ENCODE measurements around the gene TYW5. TPM values are rescaled to one million over a fixed set of nuclear protein-coding genes. Genes with fewer than 3 reads are reported as not detected.
A peak's percentile ranks its signal among the peaks of the same experiment; 100 is the strongest.

The TYW5 gene, protein sequence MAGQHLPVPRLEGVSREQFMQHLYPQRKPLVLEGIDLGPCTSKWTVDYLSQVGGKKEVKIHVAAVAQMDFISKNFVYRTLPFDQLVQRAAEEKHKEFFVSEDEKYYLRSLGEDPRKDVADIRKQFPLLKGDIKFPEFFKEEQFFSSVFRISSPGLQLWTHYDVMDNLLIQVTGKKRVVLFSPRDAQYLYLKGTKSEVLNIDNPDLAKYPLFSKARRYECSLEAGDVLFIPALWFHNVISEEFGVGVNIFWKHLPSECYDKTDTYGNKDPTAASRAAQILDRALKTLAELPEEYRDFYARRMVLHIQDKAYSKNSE
- 6.0 and 7.3 TPM in 2 replicates for total RNA-seq (2014; rRNA removed; shearing (Covaris generic))

DNA sequence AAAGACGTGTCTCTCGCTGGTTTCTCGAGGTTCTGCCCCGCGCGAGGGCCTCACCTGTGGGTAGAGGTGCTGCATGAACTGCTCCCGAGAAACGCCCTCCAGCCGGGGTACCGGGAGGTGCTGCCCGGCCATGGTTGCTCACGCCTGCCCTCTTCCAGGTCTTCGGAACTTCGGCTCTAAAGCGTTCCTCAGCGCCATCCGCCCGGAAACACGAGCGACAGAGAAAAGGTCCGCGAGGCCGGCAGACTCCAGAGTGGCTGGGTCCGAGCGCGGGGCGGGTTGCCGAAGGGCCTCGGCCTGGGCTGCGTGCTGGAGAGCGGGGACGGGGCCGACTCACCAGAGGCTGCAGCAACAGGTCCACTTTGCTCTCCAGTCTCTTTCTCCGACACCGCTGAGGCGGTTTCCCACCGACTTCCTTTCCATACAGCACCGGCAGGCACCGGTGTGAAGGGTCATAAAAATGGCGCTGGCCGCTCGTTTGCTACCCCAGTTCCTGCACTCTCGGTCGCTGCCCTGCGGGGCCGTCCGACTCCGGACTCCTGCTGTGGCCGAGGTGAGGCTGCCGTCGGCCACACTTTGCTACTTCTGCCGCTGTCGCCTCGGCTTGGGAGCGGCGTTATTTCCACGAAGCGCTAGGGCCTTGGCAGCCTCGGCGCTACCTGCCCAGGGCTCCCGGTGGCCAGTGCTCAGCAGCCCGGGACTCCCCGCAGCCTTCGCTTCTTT, at the start of gene TYW5, which contains the start of gene MAIP1:
Gene TYW5, minus strand, starts transcription at position 153 of the 723 bp plus-strand sequence. Its CDS starts 21 bp downstream, at position 132.
Gene MAIP1, plus strand, starts transcription at position 244 of the 723 bp plus-strand sequence. Its CDS starts 217 bp downstream, at position 461.
- peak; percentile 84 for DNase-seq (ENCODE audit: low read depth)

DNA sequence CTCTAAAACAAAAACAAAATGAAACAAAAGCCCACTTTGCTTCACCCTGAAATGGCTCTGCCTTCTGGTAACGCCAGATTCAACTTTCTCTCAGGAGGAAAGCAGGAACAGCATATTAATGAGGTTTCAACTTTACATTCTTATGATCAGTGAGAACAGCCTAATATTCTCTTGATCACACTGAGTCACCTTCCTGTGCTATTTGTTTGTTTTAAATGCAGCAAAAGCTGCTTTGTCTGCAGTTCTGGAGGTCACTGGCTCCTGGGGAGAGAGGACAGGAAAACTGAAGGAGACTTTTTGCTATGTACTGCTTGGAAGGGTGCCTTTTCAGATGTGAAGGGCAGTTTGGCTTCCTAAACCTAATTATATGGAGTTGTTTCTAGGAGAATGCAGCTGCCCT, 48.2 kb upstream of the TYW5 start:
- DNase-seq (ENCODE audit: low read depth), result no peak

DNA sequence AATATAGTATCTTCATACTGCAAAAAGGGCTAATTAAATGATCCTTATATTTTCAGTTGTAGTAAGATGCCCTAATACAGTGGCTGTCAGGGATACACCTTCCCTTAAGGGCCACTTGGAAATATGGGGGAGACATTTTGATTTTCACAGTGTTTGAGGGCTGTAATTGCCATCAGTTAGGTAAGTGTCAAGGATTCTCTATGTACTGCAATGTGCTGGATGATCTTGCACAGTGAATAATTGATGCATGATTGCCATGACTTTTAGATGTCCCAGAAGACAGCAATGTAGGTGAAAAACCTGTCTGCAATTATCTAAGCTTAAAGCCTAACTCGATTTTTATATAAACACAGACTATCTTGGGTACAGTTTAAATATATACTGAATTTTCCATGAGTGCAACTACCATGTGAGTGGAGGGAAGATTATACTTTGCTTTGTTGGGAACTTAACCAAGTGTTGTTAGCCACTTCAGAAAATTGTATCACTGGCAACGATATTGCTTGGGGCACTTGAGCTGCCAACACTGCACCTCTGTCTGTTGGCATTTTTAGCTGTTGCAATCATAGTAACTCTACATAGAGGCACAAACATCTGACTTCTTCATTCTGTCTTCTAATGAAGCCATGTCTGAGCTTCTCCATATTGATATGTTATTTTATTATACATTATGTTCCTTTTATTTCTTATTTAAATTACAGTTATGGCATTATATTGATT, 45.3 kb upstream of the TYW5 start:
- DNase-seq (ENCODE audit: low read depth), result no peak

DNA sequence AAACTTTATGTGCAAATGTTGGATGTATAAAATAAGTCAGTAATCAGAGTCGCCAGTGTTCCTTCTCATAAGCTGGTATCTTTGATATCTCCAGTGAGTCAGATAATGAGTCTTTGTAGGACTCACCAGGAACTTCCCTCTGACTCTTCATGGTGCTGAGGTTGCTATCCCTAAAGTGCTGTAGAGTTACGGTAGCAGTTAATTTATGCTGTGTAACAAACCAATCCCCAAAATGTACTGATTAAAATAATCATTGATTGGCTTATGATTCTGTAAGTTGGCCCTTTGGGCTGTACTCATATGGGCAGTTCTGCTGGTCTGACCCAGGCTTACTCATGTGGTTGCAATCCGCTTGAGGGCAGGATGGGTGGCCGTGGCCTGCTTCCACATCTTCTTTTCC, 43.9 kb upstream of the TYW5 start:
- no peak for DNase-seq (ENCODE audit: low read depth)

DNA sequence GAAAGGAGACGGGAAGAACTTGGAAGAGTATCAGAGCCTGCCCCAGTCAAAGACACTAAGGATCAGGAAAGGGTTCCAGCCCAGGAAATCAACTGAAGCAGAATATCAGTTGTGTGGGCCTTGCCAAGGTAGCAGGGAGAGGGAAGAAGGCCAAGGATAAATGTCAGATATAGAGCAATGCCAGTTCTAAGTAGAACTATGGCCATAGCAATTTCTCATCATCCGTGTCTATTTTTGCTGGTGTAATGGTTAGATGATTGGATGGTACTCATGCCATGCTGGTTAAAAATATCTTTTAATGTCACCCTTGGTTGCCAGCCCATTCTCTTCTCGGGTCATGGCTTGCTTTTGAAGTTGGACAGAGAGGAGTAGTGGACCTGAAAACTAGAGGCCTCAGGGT, 42.0 kb upstream of the TYW5 start:
- DNase-seq (ENCODE audit: low read depth), result no peak

DNA sequence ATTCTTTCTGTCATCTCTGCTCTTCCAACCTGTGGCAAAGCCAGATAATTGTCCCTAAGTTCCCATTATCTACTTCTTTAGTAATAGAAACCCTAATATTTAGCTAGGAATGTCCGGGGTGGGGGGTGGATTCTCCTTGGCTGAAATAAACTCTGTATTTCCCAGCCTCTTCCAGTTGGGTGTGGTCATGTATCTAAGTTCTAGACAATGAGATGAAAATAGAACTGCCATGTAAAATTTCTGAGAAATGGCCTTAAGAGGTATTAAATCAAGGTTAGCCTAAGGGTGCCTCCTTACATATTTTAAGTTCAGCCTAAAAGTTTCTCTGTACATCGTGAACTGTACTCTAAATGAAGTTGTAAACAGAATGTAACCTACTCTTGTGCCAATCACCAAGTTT, 39.6 kb upstream of the TYW5 start:
- DNase-seq (ENCODE audit: low read depth), result no peak

DNA sequence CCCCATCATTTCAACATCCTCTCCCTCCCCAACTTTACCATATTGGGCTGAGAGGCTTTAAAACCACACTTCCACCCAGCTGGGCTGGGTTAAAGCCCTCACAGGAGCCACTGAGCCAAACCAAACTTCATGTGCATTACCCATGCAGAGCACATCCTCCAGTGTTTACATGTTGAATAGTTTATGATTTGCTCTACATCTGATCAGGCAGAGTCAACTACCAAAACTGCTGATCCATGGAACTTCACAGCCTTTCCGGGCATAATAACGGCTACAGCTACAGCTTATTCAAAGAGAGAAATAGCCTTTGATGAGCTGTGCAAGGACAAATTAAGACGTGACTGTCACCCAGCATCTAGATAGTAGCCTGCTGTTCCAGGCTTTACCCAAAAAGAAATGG, 39.1 kb upstream of the TYW5 start:
- DNase-seq (ENCODE audit: low read depth), result no peak

DNA sequence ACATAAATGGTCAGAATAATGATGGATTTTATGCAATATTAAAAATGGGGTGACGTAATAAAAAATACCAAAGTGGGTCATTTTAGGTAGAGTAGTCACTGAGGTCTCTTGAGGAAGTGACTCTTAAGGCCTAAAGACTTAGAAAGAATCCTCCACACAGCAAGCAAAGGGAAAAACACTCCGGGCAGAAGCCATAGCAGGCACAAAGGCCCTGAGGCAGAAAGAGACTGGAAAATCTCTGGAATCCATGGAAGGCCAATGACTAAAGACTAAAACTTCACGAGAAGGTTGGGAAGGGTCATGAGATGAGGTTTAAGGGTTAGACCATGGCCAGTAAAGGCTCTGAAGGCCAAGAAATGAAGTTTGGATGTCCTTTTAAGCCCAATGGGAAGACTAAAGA, 37.0 kb upstream of the TYW5 start:
- no peak for DNase-seq (ENCODE audit: low read depth)

DNA sequence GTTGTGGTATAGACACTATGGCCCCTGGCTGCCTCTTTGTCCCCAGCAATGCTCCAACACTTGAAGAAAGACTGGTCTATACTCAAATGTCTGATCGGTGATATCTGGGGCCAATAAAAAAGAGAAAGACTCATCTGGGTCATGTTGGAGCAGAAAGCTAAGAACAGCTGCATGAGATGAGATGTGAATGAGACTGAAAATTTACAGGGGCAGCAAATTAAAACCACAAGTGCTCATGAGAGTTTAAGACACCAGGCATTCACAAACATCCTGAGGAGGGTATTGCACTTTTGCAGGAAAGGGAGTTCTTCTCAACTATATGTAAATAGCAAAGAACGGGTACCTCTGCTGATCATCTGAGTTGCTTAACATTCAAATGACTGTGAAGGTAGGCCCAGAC, 36.4 kb upstream of the TYW5 start:
- no peak for DNase-seq (ENCODE audit: low read depth)

DNA sequence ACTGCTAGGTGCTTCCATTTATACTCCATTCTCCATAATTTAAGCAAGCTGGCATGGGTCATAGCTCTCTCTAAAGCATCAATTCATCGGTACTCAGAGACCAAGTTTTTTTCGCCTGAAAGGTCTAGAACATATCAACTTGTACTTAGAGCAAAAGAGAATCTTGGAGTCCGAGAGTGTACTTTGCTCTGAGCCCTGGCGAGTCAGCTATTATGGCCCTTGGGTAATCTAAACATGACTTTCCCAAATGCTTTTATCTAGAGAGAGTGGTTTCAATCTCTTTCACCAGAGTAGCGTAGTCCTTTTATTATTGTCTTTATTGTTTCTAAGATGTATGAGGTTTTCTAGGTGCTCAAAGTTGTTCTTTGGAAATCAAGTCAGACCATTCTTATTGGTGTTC, 34.5 kb upstream of the TYW5 start:
- no peak for DNase-seq (ENCODE audit: low read depth)

DNA sequence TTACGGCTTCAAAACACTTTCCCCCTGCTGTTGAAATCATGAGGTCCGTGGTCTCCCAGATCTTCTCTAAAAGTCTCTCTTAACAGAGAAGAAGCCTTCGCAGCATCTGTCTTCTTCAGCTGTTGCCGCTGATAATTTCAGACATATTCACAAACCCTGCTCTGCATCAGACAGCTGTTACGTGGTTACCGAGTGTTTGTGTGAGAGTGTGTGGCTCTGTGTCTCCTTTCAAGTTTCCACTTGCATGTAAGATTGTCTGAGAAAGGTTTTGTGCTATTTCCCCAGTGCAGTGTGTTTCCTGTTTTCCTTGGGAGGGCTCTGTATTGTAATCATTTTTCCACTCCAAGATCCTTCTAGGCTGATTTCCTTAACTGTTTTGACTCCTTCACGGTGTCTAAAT, 32.9 kb upstream of the TYW5 start:
- no peak for DNase-seq (ENCODE audit: low read depth)

DNA sequence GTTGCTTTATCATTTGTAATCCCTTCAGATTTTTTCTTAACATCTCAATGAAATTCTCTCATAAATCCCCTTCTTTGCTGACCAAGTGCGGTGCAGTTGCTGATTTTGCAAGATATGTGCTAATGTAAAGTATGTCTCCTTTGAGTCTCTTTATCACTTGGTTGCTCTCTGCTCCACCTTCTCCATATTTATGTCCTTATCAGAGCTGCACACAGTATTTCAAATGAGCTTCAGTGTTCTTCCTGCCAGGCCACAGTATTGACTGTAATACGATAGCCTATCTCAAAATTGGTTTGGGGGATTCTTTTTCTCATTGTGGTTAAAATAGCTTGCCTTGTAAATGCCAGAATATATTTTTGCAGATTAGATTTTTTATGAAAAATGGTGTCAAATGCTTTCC, 32.3 kb upstream of the TYW5 start:
- DNase-seq (ENCODE audit: low read depth), result no peak

DNA sequence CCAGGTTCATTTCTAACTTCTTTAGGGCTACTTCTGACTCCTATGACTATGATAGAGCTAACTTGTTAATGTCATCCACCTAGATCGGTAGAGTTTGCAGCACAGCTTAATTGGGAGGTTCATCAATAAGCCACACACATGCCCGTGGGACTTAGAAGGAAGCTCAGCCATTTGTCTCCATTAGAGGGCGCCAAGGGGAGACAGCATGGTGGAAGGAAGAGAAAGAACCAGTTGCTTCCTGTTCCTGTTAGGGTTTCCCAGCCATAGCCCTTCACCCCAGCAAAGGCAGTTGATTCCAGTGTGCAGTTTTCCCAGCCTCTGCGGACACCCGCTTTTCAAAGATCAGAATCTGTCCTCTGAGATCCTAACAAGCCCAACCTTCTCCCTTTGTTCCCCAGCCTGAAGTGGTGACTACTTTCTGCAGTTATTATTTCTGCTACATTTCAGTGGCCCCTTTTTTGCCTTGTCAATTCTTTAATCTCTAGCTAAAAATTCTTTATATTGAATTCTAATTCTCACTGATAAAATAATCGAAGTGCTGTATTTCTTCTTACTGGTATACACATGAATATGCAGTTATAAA, 30.4 kb upstream of the TYW5 start:
- DNase-seq (ENCODE audit: low read depth), result peak; percentile 72

DNA sequence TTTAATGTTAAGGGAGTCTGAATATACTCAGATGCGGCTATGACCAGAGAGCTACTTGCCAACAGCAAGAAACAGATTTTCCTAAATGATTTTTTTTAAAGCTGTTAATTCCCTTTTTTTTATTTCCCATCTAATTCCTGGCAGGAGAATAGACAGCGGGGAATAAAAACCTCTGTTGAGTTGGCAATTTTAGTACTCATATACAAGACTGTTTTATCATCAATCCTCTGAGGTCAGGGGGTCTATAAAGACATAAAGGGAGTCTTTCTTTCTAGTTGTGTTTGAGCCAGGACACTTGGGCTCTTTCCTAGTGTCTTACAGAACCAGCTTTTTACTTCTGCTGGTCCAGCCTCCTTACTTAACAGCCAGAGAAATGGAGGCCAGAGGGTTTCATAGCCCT, 29.5 kb upstream of the TYW5 start:
- DNase-seq (ENCODE audit: low read depth), result no peak

DNA sequence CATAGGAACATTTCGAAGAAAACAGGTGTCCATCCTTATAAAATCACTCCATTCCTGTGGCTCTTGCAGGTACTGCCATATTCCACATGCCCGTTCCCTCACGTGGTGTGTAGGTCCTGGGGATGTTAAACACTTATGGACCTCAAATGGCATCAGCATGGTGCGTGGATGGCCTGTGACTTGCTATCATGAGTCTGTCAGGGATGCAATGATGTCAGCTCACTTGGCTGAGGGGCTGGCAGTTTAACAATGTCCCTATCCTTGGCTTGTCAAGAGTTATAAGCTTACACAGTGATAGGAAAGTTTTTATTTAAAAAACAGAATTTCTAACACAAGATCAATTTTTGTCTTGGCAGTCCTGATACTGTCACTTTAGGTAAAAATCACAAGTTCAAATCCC, 28.9 kb upstream of the TYW5 start:
- no peak for DNase-seq (ENCODE audit: low read depth)

DNA sequence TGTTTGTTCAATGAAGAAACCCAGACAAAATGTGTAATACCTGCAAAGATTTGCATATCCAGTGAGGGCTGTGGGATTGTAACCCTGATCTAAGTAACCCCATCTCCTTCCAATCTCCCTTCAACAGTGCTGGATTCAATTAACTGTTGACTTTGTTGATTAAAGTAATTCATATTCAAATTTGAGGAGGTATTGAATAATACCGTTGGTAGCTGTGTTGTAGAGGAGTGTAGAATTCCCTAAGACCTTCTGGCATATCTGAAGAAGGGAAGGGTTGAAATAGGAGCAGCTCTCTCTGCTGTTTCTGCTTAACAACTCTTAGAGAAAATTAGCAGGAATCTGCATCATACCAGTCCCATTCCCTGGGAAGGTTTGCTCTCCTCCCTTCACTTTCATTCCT, 28.2 kb upstream of the TYW5 start:
- no peak for DNase-seq (ENCODE audit: low read depth)

DNA sequence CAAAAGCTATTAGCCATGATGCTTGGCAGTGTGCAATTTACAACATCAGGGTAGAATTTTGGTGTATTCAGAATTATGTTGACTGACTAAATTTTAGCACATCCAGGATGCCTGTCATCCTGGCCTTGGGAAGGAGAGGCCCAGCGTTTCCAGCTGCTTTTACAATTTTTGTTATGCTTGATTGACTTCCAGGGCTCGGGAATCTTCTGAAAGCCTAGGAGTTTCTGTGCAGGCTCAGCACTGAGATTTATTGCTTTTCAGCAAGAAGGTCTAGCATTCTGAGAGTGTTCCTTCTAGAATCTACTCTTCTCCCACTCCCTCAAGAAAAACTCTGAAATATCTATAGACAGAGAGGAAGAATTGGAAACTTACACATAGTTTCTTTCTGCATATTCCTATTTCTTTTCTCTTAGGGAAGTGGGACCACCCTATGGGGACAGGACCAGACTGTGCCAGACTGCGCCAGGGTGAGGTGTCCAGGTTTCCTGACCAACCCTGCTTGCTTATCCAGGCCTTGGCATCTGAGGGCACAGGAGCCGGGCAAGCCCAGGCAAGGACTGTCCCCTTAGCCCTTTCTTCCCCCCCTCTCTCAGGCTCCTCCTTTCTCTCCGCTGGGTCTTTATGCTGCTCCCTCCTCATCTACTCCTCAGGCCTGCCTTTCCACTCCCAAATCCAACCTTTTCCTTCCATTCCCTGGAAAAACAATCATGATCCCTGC, 27.0 kb upstream of the TYW5 start:
- DNase-seq (ENCODE audit: low read depth), result no peak

DNA sequence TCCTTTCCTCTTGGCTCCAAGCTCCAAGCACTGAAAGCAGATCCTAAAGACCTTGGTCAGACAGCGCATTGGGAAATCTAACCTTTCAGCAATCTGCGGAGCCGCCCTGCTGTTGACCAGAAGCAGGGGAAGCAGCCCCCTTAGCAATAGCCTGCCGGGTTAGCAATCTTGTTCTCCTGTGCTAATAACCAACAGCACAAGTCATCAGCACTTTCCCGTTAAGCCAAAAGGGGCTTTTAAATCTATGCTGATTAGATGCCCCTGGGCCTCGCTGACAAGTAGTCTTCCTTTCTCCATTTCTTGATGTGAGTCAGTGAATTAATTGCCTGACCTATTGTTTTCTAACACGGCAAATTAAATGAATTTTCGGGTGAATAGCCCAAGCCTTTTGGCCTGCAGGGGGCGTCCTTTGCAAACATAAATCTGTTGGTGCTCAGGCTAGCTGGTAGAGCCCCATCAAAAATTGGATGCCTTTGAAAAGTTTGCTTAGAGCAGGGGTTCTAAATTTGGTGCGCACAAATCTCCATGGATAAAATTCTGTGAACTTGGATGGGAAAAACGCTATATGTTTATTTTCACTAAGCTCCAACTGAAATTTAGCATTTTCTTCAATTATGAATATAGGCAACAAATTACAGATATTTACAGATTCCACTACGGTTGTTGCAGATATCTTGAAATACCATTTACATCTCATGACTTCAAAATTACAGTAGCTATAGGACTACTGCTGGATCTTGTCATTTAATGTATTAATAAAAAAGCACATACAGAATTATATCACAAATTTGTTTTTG, 24.7 kb upstream of the TYW5 start:
- peak; percentile 68 for DNase-seq (ENCODE audit: low read depth)

DNA sequence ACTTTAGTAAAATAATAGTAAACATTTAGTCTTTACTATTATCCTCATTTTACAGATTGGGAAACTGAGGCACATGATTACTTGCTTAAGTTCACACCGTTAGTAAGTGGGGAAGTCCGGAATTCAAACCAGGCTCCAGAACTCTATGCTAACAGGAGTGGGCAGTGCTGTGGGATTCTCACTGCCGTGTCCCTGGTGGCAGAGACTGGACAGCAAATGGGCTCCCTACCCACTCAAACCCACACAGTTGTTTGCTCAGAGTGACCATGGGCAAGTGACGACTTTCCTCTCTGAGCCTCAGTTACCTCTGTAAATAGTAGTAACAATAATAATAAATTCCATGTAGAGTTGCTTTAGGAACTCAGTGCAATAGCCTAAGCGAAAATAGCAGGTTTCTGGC, 24.1 kb upstream of the TYW5 start:
- DNase-seq (ENCODE audit: low read depth), result no peak

DNA sequence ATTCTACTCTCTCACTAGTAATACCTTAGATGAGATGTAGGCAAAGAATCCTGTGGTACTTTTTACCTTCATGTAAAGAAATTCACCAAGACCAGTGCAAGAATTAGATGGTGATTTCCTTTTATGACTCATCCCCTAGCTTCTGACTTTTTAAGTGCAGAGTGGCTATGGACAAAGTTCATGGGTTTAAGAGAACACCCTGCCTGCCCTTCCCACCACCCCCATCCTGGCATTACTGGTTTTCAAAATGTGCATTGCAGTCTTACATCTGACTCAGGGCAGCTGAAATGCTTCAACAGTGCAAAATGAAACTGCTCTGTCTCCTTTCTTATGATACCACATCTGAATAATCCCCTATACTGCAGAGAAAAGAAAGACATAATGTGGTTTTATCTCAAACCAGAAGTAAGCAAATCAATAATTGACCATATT, 22.7 kb upstream of the TYW5 start:
- peak; percentile 29 for DNase-seq (ENCODE audit: low read depth)

Measured in Daoy (cell line).